ENCODE measurements around the gene TMEM69. TPM values are rescaled to one million over a fixed set of nuclear protein-coding genes. Genes with fewer than 3 reads are reported as not detected.

TMEM69 gene
- total and polyA plus RNA-seq, 2 of the 4 experiments (the other 2 are of a cell fraction) = 19.9 to 33.6 TPM

DNA sequence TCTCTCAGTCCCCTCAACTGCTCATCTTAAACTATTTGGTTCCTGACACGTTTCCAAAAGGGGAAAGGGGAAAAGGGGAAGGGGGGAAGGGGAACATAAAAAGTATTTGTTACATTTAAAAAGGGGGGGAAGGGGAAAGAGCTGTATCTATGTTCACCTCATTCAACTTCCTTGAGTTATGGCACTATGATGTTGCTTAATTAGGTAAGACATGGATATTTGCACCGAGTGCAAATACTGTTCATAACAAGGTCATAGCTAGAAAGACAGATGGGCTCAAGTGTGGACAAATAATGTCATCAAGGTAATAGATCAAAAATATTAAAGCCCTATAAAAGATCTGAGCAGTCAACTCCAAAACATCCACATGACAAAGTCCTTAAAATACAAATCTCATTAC is 27.6 kb upstream of the TMEM69 start:
- no peak overlapping the region for H3K4me3 ChIP-seq (ENCODE audit: insufficient read depth, low read depth, low read length)
- DNase-seq = no peak
- no peak overlapping the region for H4K91ac ChIP-seq (ENCODE audit: insufficient read depth, low read depth, low read length)
- H4K20me1 ChIP-seq (ENCODE audit: insufficient read depth, low read length) = peaks cover 29% of the 10 kb centered on the region
- H2AK5ac ChIP-seq (ENCODE audit: low read depth, low read length) = no peak overlapping the region
- H3K79me1 ChIP-seq (ENCODE audit: low read depth in 1 of 2, low read length in 2 of 2) = peaks cover 30 to 66% of the 10 kb centered on the region in 2 experiments
- H3K56ac ChIP-seq (ENCODE audit: extremely low read depth, insufficient read depth, low read length) = no peak overlapping the region
- H3K27me3 ChIP-seq (ENCODE audit: control insufficient read depth, insufficient read depth, low read length) = no peaks in the 10 kb centered on the region
- dilution Hi-C loops (cut with HindIII; ENCODE audit: low sequenced_read_pairs, unreplicated experiment) = no loop called here
- no peak overlapping the region for H2AK9ac ChIP-seq (replicated peaks; ENCODE audit: low read depth, low read length, poor library complexity)
- intact Hi-C loops (cut with micrococcal nuclease) = no loop called here
- H2BK5ac ChIP-seq (ENCODE audit: low read depth, low read length, poor library complexity, severe bottlenecking) = no peak overlapping the region
- no peaks in the 10 kb centered on the region for H3K9me1 ChIP-seq (ENCODE audit: insufficient read depth, low read length)
- POLR2A ChIA-PET (ENCODE audit: unreplicated experiment) = no interaction called here
- no peak overlapping the region for H3K4ac ChIP-seq (ENCODE audit: low read depth, low read length)
- H3K36me3 ChIP-seq (ENCODE audit: control insufficient read depth, insufficient read depth, low read length) = peaks cover 30% of the 10 kb centered on the region
- no peak overlapping the region for H2BK120ac ChIP-seq (ENCODE audit: low read depth, low read length)
- no peak overlapping the region for H3K14ac ChIP-seq (replicated peaks; ENCODE audit: low read depth, low read length)
- whole genome bisulfite sequencing, 2 experiments (ENCODE audit: extremely low coverage in 2 of 2, insufficient read length in 1 of 2) = no CpG with 5 or more reads among the region's 2 CpGs
- H4K8ac ChIP-seq (ENCODE audit: low read depth in 2 of 2, low read length in 2 of 2) = no peak overlapping the region
- no peak overlapping the region for H4K5ac ChIP-seq (ENCODE audit: low read depth, low read length)
- in situ Hi-C loops (cut with MboI; ENCODE audit: low sequenced_read_pairs) = no loop called here
- H3K4me1 ChIP-seq (ENCODE audit: control insufficient read depth, insufficient read depth, low read length) = no peaks in the 10 kb centered on the region
- H3K18ac ChIP-seq (ENCODE audit: low read depth, low read length) = no peak overlapping the region
- no peak overlapping the region for H2BK20ac ChIP-seq (ENCODE audit: low read depth, low read length)
- TF ChIP-seq MAFK (IDR thresholded peaks at IDR 0.05; ENCODE audit: low read depth, low read length) (no peak), FOS (IDR thresholded peaks at IDR 0.05; ENCODE audit: low read depth, low read length) (no peak), SMC3 (IDR thresholded peaks at IDR 0.05; ENCODE audit: low read depth, low read length) (no peak), RCOR1 (IDR thresholded peaks at IDR 0.05; ENCODE audit: insufficient replicate concordance, low read length) (no peak), CHD1 (IDR thresholded peaks at IDR 0.05; ENCODE audit: low read depth, low read length) (no peak)
- no peak overlapping the region for H3K23ac ChIP-seq (ENCODE audit: low read depth, low read length)
- H2BK15ac ChIP-seq (ENCODE audit: low read depth, low read length) = no peak overlapping the region
- no peak overlapping the region for H2AFZ ChIP-seq (replicated peaks; ENCODE audit: low read length, poor library complexity)
- H3K9ac ChIP-seq (ENCODE audit: low read depth, low read length) = no peak overlapping the region
- ATAC-seq (ENCODE audit: low read depth) = no peak
- CTCF ChIA-PET = no interaction called here
- no peak overlapping the region for H3K27ac ChIP-seq (ENCODE audit: insufficient read depth, low read length)
- no peak overlapping the region for H3K4me2 ChIP-seq (ENCODE audit: low read depth, low read length)
- H3K9me3 ChIP-seq (ENCODE audit: control insufficient read depth, insufficient read depth, low read length) = no peaks in the 10 kb centered on the region
- BruUV-seq (replicated peaks) = TSS peak; percentile 84
